Neuronal stem cell (in vitro differentiated cells): ENCODE data around the gene FGGY.

ENCODE experiments used
- DNase-seq: peaks from one replicate; pipeline ENCODE4 v3.0.0-alpha.2; 2013; ENCODE audit warnings: low spot score
- H2AFZ ChIP-seq: one replicate; pipeline ENCODE4 v1.6.1; 2013; ENCODE audit warnings: mild to moderate bottlenecking, low read length, inconsistent platforms
- H2AK5ac ChIP-seq: 2 replicates; pipeline ENCODE4 v1.6.1; 2013; ENCODE audit warnings: low read depth, mild to moderate bottlenecking, inconsistent platforms, low read length, moderate library complexity, mixed read lengths
- H2BK120ac ChIP-seq: 2 replicates; pipeline ENCODE4 v1.6.1; 2013; ENCODE audit warnings: low read depth, mild to moderate bottlenecking, inconsistent platforms, low read length, moderate library complexity, mixed read lengths
- H2BK12ac ChIP-seq: one replicate; pipeline ENCODE4 v1.6.1; 2013; ENCODE audit warnings: low read length, inconsistent platforms
- H2BK15ac ChIP-seq: 2 replicates; pipeline ENCODE4 v1.6.1; 2013; ENCODE audit warnings: mild to moderate bottlenecking, low read length, inconsistent platforms, mixed read lengths
- H2BK5ac ChIP-seq: one replicate; pipeline ENCODE4 v1.6.1; 2013; ENCODE audit warnings: inconsistent platforms, mild to moderate bottlenecking, low read length, moderate library complexity
- H3K14ac ChIP-seq: one replicate; pipeline ENCODE4 v1.6.1; 2013; ENCODE audit warnings: low read length, inconsistent platforms
- H3K18ac ChIP-seq: 2 replicates; pipeline ENCODE4 v1.6.1; 2013; ENCODE audit warnings: low read length, inconsistent platforms
- H3K23ac ChIP-seq: 2 replicates; pipeline ENCODE4 v1.6.1; 2013; ENCODE audit warnings: low read depth, mild to moderate bottlenecking, mixed read lengths, low read length, inconsistent platforms; ENCODE audit not compliant: poor library complexity
- H3K27ac ChIP-seq: replicated peaks from 3 replicates; pipeline ENCODE4 v1.5.1; 2013; ENCODE audit warnings: low read length, inconsistent platforms
- H3K27me3 ChIP-seq, 3 experiments: 2 replicates each; pipeline ENCODE4 v1.6.1; 2013; ENCODE audit warnings: low read length in 3 of 3, mild to moderate bottlenecking in 2 of 3, inconsistent platforms in 1 of 3, low read depth in 1 of 3, mixed read lengths in 1 of 3, moderate library complexity in 1 of 3; ENCODE audit not compliant: control insufficient read depth in 3 of 3, insufficient read depth in 3 of 3
- H3K36me3 ChIP-seq, 2 donors: replicated peaks in 1 of 2; 2 replicates each; pipeline ENCODE4 v1.6.1; 2013; ENCODE audit warnings: low read length in 2 of 2; ENCODE audit not compliant: control insufficient read depth in 2 of 2, insufficient read depth in 2 of 2
- H3K4ac ChIP-seq: 2 replicates; pipeline ENCODE4 v1.6.1; 2013; ENCODE audit warnings: inconsistent platforms, mild to moderate bottlenecking, low read length, moderate library complexity
- H3K4me1 ChIP-seq, 2 donors: 1 replicate in 1 of 2; 2 replicates in 1 of 2; pipeline ENCODE4 v1.6.1; 2013; ENCODE audit warnings: low read length in 2 of 2, low read depth in 1 of 2; ENCODE audit not compliant: control insufficient read depth in 2 of 2, insufficient read depth in 1 of 2
- H3K4me2 ChIP-seq: one replicate; pipeline ENCODE4 v1.6.1; 2013; ENCODE audit warnings: mild to moderate bottlenecking, low read length, inconsistent platforms; ENCODE audit not compliant: insufficient read depth, poor library complexity, severe bottlenecking
- H3K4me3 ChIP-seq, 2 donors: 2 replicates each; pipeline ENCODE4 v1.5.1; 2013; ENCODE audit warnings: low read length in 2 of 2, mild to moderate bottlenecking in 2 of 2, inconsistent platforms in 1 of 2, moderate library complexity in 1 of 2
- H3K79me1 ChIP-seq: one replicate; pipeline ENCODE4 v1.6.1; 2013; ENCODE audit warnings: low read depth, mild to moderate bottlenecking, inconsistent platforms, low read length, moderate library complexity
- H3K9ac ChIP-seq: one replicate; pipeline ENCODE4 v1.6.1; 2013; ENCODE audit warnings: mild to moderate bottlenecking, low read depth, low read length, inconsistent platforms; ENCODE audit not compliant: poor library complexity
- H3K9me3 ChIP-seq, 2 donors: replicated peaks in 1 of 2; 2 replicates each; pipeline versions ENCODE3 to v1.6.1; 2013; ENCODE audit warnings: low read length in 2 of 2, mild to moderate bottlenecking in 2 of 2, inconsistent platforms in 1 of 2, low read depth in 1 of 2, mixed read lengths in 1 of 2, moderate library complexity in 1 of 2; ENCODE audit not compliant: control insufficient read depth in 2 of 2, insufficient read depth in 1 of 2
- H4K8ac ChIP-seq: one replicate; pipeline ENCODE4 v1.6.1; 2013; ENCODE audit warnings: low read depth, mild to moderate bottlenecking, inconsistent platforms, low read length, moderate library complexity
- H4K91ac ChIP-seq: one replicate; pipeline ENCODE4 v1.6.1; 2013; ENCODE audit warnings: low read length, low read depth, mild to moderate bottlenecking, inconsistent platforms; ENCODE audit not compliant: poor library complexity
- WGBS, 2 donors: extraction: QIAGEN DNeasy Blood & Tissue Kit; methylation state at CpG; one replicate each; pipeline ENCODE4 v1.1.7; 2013; ENCODE audit warnings: missing lambda C conversion rate in 2 of 2, mixed read lengths in 1 of 2; ENCODE audit not compliant: insufficient read length in 2 of 2, insufficient replicate concordance in 1 of 2; ENCODE audit errors: extremely low coverage in 2 of 2; 5-methylcytosine and 5-hydroxymethylcytosine counted together

Gene FGGY

GRCh38 chr1:59316497-59317128 lies 19.7 kb downstream of the FGGY start:
- H3K36me3 ChIP-seq = no peaks in the 10 kb centered on the region
- H3K27ac ChIP-seq = no peak overlapping the region
- H3K79me1 ChIP-seq = no peaks in the 10 kb centered on the region
- no peak overlapping the region for H2AK5ac ChIP-seq
- no peak overlapping the region for H2AFZ ChIP-seq
- no peak overlapping the region for H2BK5ac ChIP-seq
- H2BK120ac ChIP-seq = no peak overlapping the region
- peaks cover 6 to 16% of the 10 kb centered on the region in 2 donors for H3K4me1 ChIP-seq
- H3K9ac ChIP-seq = no peak overlapping the region
- H3K23ac ChIP-seq = no peak overlapping the region
- H3K4me3 ChIP-seq = no peak overlapping the region
- H3K4ac ChIP-seq = no peak overlapping the region
- no CpG with 5 or more reads among the region's 6 CpGs for WGBS, 2 donors
- H4K91ac ChIP-seq = no peak overlapping the region
- no peak overlapping the region for H4K8ac ChIP-seq
- H3K18ac ChIP-seq = no peak overlapping the region
- H3K9me3 ChIP-seq = peaks cover 0 to 3% of the 10 kb centered on the region in 2 donors
- DNase-seq = no peak
- H3K27me3 ChIP-seq = no peaks in the 10 kb centered on the region
- H2BK15ac ChIP-seq = no peak overlapping the region
- no peak overlapping the region for H3K4me2 ChIP-seq
- no peak overlapping the region for H3K14ac ChIP-seq
- H2BK12ac ChIP-seq = no peak overlapping the region

GRCh38 chr1:59317343-59317742 lies 20.4 kb downstream of the FGGY start:
- H3K14ac ChIP-seq = no peak overlapping the region
- H2BK5ac ChIP-seq = no peak overlapping the region
- H3K79me1 ChIP-seq = no peaks in the 10 kb centered on the region
- no peak overlapping the region for H2BK12ac ChIP-seq
- H3K18ac ChIP-seq = no peak overlapping the region
- H2BK120ac ChIP-seq = no peak overlapping the region
- H3K27ac ChIP-seq = no peak overlapping the region
- DNase-seq = no peak
- H3K4me1 ChIP-seq = peaks cover 6 to 16% of the 10 kb centered on the region in 2 donors
- peaks cover 0 to 3% of the 10 kb centered on the region in 2 donors for H3K9me3 ChIP-seq
- H3K23ac ChIP-seq = no peak overlapping the region
- H4K91ac ChIP-seq = no peak overlapping the region
- H3K36me3 ChIP-seq = no peaks in the 10 kb centered on the region
- H2BK15ac ChIP-seq = no peak overlapping the region
- no peak overlapping the region for H4K8ac ChIP-seq
- no peak overlapping the region for H2AFZ ChIP-seq
- H2AK5ac ChIP-seq = no peak overlapping the region
- WGBS, 2 donors = no CpG with 5 or more reads among the region's 3 CpGs
- H3K4me3 ChIP-seq = no peak overlapping the region
- no peaks in the 10 kb centered on the region for H3K27me3 ChIP-seq
- H3K4ac ChIP-seq = no peak overlapping the region
- no peak overlapping the region for H3K9ac ChIP-seq
- no peak overlapping the region for H3K4me2 ChIP-seq

GRCh38 chr1:59317780-59318179 lies 20.9 kb downstream of the FGGY start:
- Histone ChIP-seq H2AFZ (no peak overlapping the region), H4K8ac (no peak overlapping the region), H3K79me1 (no peaks in the 10 kb centered on the region), H3K23ac (no peak overlapping the region), H2BK5ac (no peak overlapping the region), H3K4me1 (peaks cover 6 to 17% of the 10 kb centered on the region in 2 donors), H3K27me3 (no peaks in the 10 kb centered on the region), H3K9ac (no peak overlapping the region), H3K4ac (no peak overlapping the region), H2BK12ac (no peak overlapping the region), H3K18ac (no peak overlapping the region), H3K9me3 (peaks cover 0 to under 1% of the 10 kb centered on the region in 2 donors), H3K4me2 (no peak overlapping the region), H3K14ac (no peak overlapping the region), H3K36me3 (no peaks in the 10 kb centered on the region), H2BK15ac (no peak overlapping the region), H2AK5ac (no peak overlapping the region), H3K4me3 (no peak overlapping the region), H2BK120ac (no peak overlapping the region), H4K91ac (no peak overlapping the region), H3K27ac (no peak overlapping the region)
- WGBS, 2 donors = no CpG with 5 or more reads among the region's 2 CpGs
- no peak for DNase-seq

- Histone ChIP-seq H2BK15ac (no peak overlapping the region), H4K8ac (no peak overlapping the region), H4K91ac (no peak overlapping the region), H3K4me1 (peaks cover 6 to 23% of the 10 kb centered on the region in 2 donors), H3K4me3 (no peak overlapping the region), H3K79me1 (no peaks in the 10 kb centered on the region), H3K18ac (no peak overlapping the region), H3K36me3 (no peaks in the 10 kb centered on the region), H3K4ac (no peak overlapping the region), H2AK5ac (no peak overlapping the region), H2BK120ac (no peak overlapping the region), H3K14ac (no peak overlapping the region), H3K9me3 (no peaks in the 10 kb centered on the region), H3K4me2 (no peak overlapping the region), H3K23ac (no peak overlapping the region), H3K27me3 (no peaks in the 10 kb centered on the region), H2BK12ac (no peak overlapping the region), H3K27ac (no peak overlapping the region), H2BK5ac (no peak overlapping the region), H3K9ac (no peak overlapping the region), H2AFZ (no peak overlapping the region)
- no peak for DNase-seq
- no CpG with 5 or more reads among the region's 6 CpGs for WGBS, 2 donors
Measured at GRCh38 chr1:59318271-59318860, 21.5 kb downstream of the FGGY start.
